Lower leg skin (tissue), 4 donors: Measurements from ENCODE around the gene OSBPL2. TPM values are rescaled to one million over a fixed set of nuclear protein-coding genes. Genes with fewer than 3 reads are reported as not detected.

Experiments
- DNase-seq, 2 donors: peaks; one replicate each; pipeline ENCODE4 v3.0.0-alpha.2; 2019; ENCODE audit warnings: low spot score in 2 of 2
- H3K4me3 ChIP-seq: fragments of 200-600 bp; sonication (generic); 2 replicates; pipeline ENCODE4 v1.5.1; 2017; ENCODE audit warnings: mild to moderate bottlenecking, low read depth; ENCODE audit not compliant: poor library complexity, severe bottlenecking
- POLR2A ChIP-seq, 2 donors: fragments of 450-650 bp; IDR thresholded peaks; one replicate each; pipeline ENCODE4 v1.6.1; 2016 to 2017; ENCODE audit warnings: antibody characterized with exemption in 2 of 2, mild to moderate bottlenecking in 1 of 2, moderate library complexity in 1 of 2
- WGBS, 2 donors: methylation state at CpG; one replicate each; pipeline ENCODE4 v1.1.5; 2018; 5-methylcytosine and 5-hydroxymethylcytosine counted together
- intact Hi-C: fragments of 100-400 bp; cut with DNase I; formaldehyde crosslinking; loops from one replicate; pipeline ENCODE4 v1.15.0; 2023; ENCODE audit warnings: low total_unique reads
- total RNA-seq, 4 donors: library from RNA; depleted of rRNA; stranded (reverse); fragments of >200 nt; gene quantifications; one replicate each; pipeline ENCODE4 v1.1.0, GENCODE V29; 2016
- TF ChIP-seq, protein P1 (sequence below), 3 donors: fragments of 450-650 bp; IDR thresholded peaks; one replicate each; pipeline ENCODE4 v1.5.1; 2016; ENCODE audit warnings: antibody characterized with exemption in 3 of 3, mild to moderate bottlenecking in 3 of 3, moderate library complexity in 2 of 3

The OSBPL2 gene
- total RNA-seq, 4 donors from 2014 or later = 69.7 to 135 (median 86.0) TPM

DNA sequence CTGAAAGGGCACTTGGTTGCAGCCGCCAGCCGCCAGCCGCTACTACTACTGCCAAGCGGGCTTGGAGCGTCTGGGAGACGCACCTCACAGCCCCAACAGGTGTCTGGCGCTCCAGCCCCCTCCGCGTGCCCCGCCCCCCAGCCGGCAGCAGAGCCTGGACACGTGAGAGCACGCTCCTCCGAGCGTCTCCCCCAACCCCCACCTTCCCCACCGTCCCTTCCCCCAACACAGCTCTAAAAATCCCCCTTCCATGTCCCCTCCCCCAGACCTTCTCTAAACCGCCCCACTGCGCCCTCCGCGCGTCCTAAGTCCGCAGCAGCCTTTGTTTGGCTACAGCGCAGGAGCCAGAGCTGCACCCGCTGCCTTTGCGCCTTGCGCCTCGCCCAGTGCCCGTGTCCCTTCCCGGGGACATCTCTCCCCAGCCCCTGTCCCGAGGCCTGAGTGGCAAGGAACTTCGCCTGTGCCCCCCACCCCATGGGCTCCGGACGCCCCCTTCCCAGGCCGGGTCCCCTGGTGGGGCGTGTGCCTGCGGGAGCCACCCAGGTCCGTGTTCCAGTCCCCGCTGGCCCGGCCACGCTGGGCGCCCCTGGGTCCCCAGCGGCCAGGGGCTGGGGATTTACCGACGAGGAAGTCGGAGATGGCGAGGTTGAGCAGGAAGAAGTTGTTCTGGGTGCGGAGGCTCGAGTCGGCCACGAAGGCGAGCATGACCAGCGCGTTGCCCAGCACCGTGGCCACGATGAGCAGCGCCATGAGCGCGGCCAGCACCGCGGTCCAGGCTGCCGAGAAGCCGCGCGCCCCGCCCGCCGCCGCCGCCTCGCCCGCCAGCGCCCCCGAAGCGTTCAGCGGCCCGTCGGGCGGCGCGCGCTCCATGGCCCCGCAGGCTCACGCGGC lies 19.0 kb upstream of the OSBPL2 start:
- 2 to 6% methylated on average over 32 to 52 of the region's 84 CpGs for WGBS, 2 donors
- no peak for TF ChIP-seq POLR2A (IDR thresholded peaks at IDR 0.05)
- TF ChIP-seq, protein P1, sequence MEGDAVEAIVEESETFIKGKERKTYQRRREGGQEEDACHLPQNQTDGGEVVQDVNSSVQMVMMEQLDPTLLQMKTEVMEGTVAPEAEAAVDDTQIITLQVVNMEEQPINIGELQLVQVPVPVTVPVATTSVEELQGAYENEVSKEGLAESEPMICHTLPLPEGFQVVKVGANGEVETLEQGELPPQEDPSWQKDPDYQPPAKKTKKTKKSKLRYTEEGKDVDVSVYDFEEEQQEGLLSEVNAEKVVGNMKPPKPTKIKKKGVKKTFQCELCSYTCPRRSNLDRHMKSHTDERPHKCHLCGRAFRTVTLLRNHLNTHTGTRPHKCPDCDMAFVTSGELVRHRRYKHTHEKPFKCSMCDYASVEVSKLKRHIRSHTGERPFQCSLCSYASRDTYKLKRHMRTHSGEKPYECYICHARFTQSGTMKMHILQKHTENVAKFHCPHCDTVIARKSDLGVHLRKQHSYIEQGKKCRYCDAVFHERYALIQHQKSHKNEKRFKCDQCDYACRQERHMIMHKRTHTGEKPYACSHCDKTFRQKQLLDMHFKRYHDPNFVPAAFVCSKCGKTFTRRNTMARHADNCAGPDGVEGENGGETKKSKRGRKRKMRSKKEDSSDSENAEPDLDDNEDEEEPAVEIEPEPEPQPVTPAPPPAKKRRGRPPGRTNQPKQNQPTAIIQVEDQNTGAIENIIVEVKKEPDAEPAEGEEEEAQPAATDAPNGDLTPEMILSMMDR (IDR thresholded peaks at IDR 0.05) = no peak
- intact Hi-C loops = no loop called here
- no peak for DNase-seq
- H3K4me3 ChIP-seq = no peak overlapping the region

DNA sequence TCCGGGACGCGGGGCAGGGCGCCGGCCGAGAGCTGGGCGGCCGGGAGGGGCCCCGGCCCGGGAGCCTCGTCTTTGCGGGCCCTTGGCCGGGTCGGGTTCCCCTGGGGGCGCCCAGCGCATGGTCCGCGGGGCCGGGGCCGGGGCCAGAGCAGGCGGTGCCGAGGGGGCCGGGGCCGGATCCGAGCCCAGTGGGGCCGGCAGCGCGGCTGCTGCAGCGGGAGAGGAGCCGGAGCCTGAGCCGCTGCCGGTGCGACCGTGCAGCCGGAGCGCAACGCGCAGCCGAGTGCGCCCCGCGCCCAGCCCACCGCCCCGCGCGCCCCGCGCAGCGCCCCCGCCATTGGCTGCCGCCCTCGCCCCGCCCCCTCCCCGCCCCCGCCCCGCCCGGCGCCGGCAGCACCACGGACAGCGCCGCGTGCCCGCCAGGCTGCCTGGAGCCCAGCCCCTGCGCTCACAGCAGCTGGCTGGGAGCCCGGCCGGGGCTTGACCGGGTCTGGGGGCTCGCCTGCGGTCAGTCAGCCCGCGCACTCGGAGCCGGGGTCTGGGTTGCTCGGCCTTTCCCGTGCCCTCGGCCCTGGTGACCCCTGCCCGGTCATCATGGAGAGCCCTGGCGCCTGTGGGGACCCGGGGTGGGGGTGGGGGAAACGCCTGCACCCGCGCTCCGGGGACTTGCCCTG lies 18.2 kb upstream of the OSBPL2 start, which contains the start of gene HRH3:
Gene HRH3 (minus strand): TSS at position 287 of the 674 bp plus-strand sequence. CDS start 308 bp downstream, outside the sequence.
- 0 to 1% methylated on average over 7 to 23 of the region's 84 CpGs for WGBS, 2 donors
- no peak within 1 kb of the TSS for H3K4me3 ChIP-seq
- no peak for DNase-seq
- intact Hi-C loops = no loop called here
- TF ChIP-seq POLR2A (IDR thresholded peaks at IDR 0.05) = no peak
- TF ChIP-seq, protein P1 (IDR thresholded peaks at IDR 0.05) = no peak

DNA sequence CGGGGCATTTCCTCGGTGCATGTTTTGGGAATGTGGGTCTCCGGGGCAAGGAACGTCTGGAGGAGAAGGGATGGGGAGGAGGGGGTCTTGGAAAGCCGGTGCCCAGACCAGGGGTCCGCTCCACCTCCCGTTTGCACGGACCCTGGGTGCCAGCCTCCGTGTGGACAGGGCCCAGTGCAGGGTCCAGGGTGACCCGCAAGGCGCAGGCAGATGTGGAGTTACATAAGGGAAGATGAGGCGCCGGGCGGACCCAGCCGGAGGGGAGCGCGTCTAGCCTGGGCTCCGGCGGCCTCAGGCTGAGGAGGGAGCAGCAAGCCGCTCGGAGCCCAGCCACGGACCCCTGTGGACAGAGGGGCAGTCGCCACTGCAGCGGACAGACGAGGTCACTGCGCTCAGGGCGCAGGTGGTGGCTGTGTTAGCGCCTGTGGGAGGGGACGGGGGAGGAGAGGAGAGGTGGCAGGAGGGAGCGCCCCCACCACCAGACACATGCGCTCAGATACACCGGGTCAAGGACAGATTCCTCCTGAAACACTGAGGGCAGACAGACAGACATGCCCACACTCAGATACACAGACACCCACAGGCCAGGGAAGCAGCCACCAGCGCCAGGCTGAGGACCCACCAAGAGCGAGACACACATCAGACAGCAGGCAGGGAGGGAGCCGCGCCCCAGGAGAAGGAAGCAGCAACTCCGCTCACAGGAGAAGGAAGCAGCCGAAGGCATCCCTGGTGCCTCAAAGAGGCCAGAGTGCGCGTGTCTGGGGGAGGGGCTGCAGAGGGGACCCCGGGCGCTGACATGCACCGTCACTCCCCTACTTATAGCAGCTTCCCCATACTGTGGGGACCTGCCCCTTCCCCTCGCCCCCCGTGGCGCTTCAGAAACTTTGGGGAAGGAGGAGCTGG lies 17.4 kb upstream of the OSBPL2 start:
- intact Hi-C loops = no loop called here
- no peak for TF ChIP-seq POLR2A (IDR thresholded peaks at IDR 0.05)
- TF ChIP-seq, protein P1 (IDR thresholded peaks at IDR 0.05) = peak in 1 of 3 donors; percentile 13
- 2 to 4% methylated on average over 36 to 37 of the region's 46 CpGs for WGBS, 2 donors
- DNase-seq = no peak
- H3K4me3 ChIP-seq = no peak overlapping the region

DNA sequence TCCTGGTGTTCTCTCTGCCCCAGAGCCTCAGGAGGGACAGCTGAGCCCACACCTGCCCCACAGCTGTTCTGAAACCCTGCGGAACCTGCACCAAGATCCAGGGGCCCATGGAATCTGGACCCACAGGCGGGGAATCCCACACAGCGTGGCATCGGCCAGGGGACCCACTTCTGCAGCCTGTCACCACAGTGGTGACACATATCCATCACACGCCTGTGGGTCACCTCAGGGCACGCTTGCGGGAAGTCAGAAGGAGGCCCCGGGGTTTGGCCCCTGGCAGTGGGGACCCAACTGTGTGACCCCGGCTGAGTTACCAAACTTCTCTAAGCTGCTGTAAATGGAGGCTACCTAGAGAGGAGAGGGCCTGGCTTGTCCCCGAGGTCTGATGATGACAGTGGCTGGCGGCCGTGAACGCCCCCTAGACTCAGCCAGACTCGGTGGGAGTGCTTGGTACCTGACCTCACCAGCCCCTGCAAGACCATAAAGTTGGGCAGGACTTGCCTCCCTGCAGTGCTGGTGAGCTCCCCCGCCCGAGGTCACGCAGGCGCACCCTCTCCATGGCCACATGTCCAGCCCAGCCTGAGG lies 16.0 kb upstream of the OSBPL2 start:
- DNase-seq = no peak
- no peak for TF ChIP-seq POLR2A (IDR thresholded peaks at IDR 0.05)
- TF ChIP-seq, protein P1 (IDR thresholded peaks at IDR 0.05) = no peak
- intact Hi-C loops = no loop called here
- 86 to 90% methylated on average over 4 to 14 of the region's 18 CpGs for WGBS, 2 donors
- no peak overlapping the region for H3K4me3 ChIP-seq

DNA sequence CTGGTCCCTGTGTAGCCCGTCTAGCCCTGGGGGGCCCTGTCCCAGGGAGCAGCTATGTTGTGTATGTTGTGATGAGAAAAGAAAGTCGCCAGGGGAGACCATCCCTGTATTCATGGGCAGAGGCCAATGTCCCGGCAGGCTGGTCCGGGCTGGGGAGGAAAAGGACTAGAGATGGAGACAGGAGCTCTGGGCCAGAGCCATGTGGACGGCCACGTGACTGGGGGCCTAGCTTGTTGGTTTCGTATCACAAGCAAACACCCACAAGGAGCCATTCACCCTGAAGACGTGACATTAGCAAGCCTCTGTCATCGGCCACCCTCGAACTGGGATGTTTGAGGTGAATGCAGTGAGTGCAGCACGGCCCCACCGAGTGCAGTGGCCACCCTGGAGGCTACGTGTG lies 15.3 kb upstream of the OSBPL2 start:
- TF ChIP-seq, protein P1 (IDR thresholded peaks at IDR 0.05) = no peak
- no peak for DNase-seq
- H3K4me3 ChIP-seq = no peak overlapping the region
- intact Hi-C loops = no loop called here
- 80 to 81% methylated on average over 11 to 13 of the region's 13 CpGs for whole genome bisulfite sequencing, 2 donors
